T-helper 17 cell (primary cell): Measurements from ENCODE around the gene MXI1. TPM values are rescaled to one million over a fixed set of nuclear protein-coding genes. Genes with fewer than 3 reads are reported as not detected.
"Not testable (repeated sequence)": the region's sequence is repeated elsewhere in the genome, so short reads cannot be mapped to it uniquely, and the experiment has no call there.

Experiments used
- ATAC-seq: fragments of 150-1000 bp; cut with Tn5 transposase; 2 replicates; pipeline ENCODE4 v1.10.0; 2021; ENCODE audit warnings: mild to moderate bottlenecking, moderate library complexity
- DNase-seq, 3 donors: peaks; one replicate each; pipeline versions ENCODE4 v3.0.0 to v3.0.0-alpha.2; 2020 to 2021
- H3K9me3 ChIP-seq: one replicate; pipeline ENCODE4 v1.7.0; 2013; ENCODE audit warnings: low read length, mild to moderate bottlenecking; ENCODE audit not compliant: control insufficient read depth, poor library complexity, severe bottlenecking
- H3K27ac Mint-ChIP-seq: one replicate; pipeline ENCODE4 v1.8.0; 2022; ENCODE audit warnings: mild to moderate bottlenecking, moderate library complexity, mixed read lengths
- H3K27me3 Mint-ChIP-seq: one replicate; pipeline ENCODE4 v1.8.0; 2022; ENCODE audit warnings: mixed read lengths
- H3K36me3 Mint-ChIP-seq: one replicate; pipeline ENCODE4 v1.8.0; 2022; ENCODE audit warnings: low read depth, mixed read lengths
- H3K4me1 Mint-ChIP-seq: one replicate; pipeline ENCODE4 v1.8.0; 2022; ENCODE audit warnings: mild to moderate bottlenecking, mixed read lengths
- H3K4me3 Mint-ChIP-seq: one replicate; pipeline ENCODE4 v1.8.0; 2022; ENCODE audit warnings: mild to moderate bottlenecking, moderate library complexity, mixed read lengths
- total RNA-seq, 4 donors: library from RNA in 2 of 4; stranded (reverse) in 2 of 4; gene quantifications; one replicate each; pipeline ENCODE4 v1.2.3 and lab custom pipeline; 2022 to 2026

MXI1 gene
- total RNA-seq, 2 donors from 2014 or later = 43.2 to 48.8 TPM

DNA sequence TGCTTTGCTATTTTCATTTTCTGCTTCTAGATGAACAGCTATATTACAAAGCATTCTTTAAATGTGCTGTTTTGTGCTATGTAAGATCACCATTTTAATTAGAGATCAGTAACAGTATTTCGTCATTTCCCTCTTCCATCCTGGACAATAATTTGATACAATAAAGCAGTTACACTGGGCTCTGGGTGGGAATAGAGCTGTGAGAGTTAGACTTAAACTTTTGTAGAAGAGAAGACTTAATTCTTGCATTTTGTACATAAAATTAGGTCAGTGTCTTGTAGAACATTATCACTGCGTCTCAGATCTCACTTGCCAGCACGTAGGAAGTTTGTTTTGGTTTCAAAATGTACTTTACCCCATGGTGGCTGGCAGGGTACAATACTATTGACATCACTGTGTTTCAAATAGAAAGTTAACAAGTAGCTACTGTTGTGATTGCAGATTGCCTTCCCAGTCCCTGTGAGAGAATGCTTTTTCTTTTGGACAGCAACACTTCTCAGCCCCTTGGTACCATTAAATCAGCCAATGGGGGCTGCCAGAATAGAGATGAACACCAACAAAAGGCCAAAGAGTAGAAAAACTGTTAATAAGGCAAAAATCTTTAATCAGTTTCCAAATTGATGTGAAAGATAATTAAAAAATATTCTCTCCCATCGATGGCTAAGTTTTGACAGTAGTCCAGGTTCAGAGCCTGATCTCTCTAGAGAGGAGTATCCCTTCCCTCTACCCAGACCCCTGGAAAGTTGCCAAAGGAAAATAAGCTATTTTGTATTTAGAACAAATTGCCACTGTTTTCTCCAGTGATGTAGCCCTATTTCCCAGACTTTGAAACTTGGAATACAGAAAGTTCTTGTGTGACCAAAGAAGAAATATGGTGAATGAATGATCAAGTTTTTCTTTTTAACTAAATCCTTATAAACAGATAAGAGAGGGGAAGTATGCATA, 62.2 kb downstream of the MXI1 start:
- DNase-seq = no peak
- no peaks in the 10 kb centered on the region for H3K9me3 ChIP-seq
- peaks cover 2% of the 10 kb centered on the region for H3K36me3 Mint-ChIP-seq
- peak; percentile 76 for ATAC-seq
- H3K27me3 Mint-ChIP-seq = no peaks in the 10 kb centered on the region
- H3K4me1 Mint-ChIP-seq = peaks cover 38% of the 10 kb centered on the region
- H3K4me3 Mint-ChIP-seq = peak overlapping the region; percentile 91
- H3K27ac Mint-ChIP-seq = peak overlapping the region; percentile 92

DNA sequence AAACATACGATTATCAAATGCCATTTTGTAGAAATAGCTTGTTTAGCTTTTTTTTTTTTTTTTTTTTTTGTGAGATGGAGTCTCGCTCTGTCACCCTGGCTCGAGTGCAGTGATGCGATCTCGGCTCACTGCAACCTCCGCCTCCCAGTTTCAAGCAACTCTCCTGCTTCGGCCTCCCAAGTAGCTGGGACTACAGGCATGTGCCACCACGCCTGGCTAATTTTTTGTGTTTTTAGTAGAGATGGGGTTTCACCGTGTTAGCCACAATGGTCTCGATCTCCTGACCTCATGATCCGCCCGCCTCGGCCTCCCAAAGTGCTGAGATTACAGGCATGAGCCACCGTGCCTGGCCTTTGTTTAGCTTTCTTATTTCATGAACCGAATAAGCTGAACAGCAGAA, 65.6 kb downstream of the MXI1 start:
- not testable (repeated sequence) for H3K9me3 ChIP-seq, ATAC-seq, H3K36me3 Mint-ChIP-seq, DNase-seq, H3K27me3 Mint-ChIP-seq, H3K4me3 Mint-ChIP-seq
- peaks cover 48% of the 10 kb centered on the region for H3K4me1 Mint-ChIP-seq
- peak overlapping the region; percentile 93 for H3K27ac Mint-ChIP-seq

DNA sequence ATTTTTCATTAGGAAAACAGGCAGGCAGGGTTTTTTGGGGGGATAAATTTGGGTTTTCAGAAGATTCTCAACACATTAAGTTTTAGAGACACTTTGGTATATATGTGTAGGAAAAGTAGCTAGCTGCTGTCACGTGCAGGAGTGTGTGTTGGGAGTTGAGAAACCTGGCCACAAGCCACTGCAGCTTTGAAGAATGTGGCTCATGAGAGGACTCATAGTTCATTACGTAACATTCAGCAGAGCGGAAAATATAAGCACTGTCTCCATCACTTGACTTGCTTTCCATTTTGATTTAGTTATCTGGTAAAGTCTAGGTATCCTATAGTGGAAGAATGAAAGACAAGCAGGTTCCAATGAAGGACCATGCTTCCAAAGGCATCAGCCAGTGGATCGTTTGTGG, 66.1 kb downstream of the MXI1 start:
- H3K4me3 Mint-ChIP-seq = peak overlapping the region; percentile 1

DNA sequence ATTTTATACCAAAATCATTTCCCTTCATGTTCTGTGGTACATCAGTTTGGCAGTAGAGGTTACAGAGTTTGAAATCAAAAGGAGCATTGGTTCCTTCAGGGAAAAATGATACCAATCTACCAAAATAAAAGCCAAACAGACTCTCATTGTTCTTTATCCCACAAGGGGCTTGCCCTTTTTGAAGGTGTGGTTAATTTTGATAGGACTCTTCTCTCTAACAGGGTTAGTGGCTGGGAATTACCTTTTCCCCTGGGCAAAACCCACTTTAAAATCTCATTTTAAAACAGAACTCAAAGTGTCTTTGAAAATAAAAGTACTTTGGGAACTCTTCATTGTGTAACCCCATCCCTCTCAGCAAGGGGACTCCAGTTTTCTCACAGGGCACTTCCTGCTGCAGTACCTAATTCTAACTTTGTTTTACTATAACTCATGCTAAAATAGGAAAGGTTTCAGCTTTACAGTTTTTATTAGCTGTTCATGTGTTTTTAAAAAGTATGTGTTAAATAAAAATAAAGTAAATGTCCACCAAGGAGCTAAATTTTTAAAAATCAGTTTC, 66.7 kb downstream of the MXI1 start:
- no peaks in the 10 kb centered on the region for H3K27me3 Mint-ChIP-seq
- H3K9me3 ChIP-seq = no peaks in the 10 kb centered on the region
- peak overlapping the region; percentile 93 for H3K27ac Mint-ChIP-seq
- peaks cover 2% of the 10 kb centered on the region for H3K36me3 Mint-ChIP-seq
- peaks cover 47% of the 10 kb centered on the region for H3K4me1 Mint-ChIP-seq
- H3K4me3 Mint-ChIP-seq = peak overlapping the region; percentile 1
- ATAC-seq (no peak), DNase-seq (no peak)

More for the DNA sequence above, 66.1 kb downstream of the MXI1 start:
- H3K4me1 Mint-ChIP-seq = peaks cover 47% of the 10 kb centered on the region
- DNase-seq (no peak), ATAC-seq (peak; percentile 56)
- peak overlapping the region; percentile 93 for H3K27ac Mint-ChIP-seq
- H3K36me3 Mint-ChIP-seq = peaks cover 2% of the 10 kb centered on the region
- no peaks in the 10 kb centered on the region for H3K9me3 ChIP-seq
- H3K27me3 Mint-ChIP-seq = no peaks in the 10 kb centered on the region

GRCh38 chr10:110274647-110275046, 67.2 kb downstream of the MXI1 start:
- H3K4me3 Mint-ChIP-seq = no peak overlapping the region
- DNase-seq (no peak), ATAC-seq (no peak)
- peaks cover 2% of the 10 kb centered on the region for H3K36me3 Mint-ChIP-seq
- no peaks in the 10 kb centered on the region for H3K9me3 ChIP-seq
- H3K4me1 Mint-ChIP-seq = peaks cover 45% of the 10 kb centered on the region
- no peaks in the 10 kb centered on the region for H3K27me3 Mint-ChIP-seq
- peak overlapping the region; percentile 93 for H3K27ac Mint-ChIP-seq

- Mint-ChIP-seq H3K4me1 (peaks cover 43% of the 10 kb centered on the region), H3K27me3 (no peaks in the 10 kb centered on the region), H3K36me3 (peaks cover 2% of the 10 kb centered on the region), H3K4me3 (peak overlapping the region; percentile 77), H3K27ac (peak overlapping the region; percentile 93)
- H3K9me3 ChIP-seq = no peaks in the 10 kb centered on the region
- no peak for DNase-seq
- peak; percentile 91 for ATAC-seq
These were observed 67.8 kb downstream of the MXI1 start for GRCh38 chr10:110275128-110275729.

GRCh38 chr10:110276603-110277002, 69.2 kb downstream of the MXI1 start:
- ATAC-seq (no peak), DNase-seq (no peak)
- H3K36me3 Mint-ChIP-seq = no peaks in the 10 kb centered on the region
- no peaks in the 10 kb centered on the region for H3K9me3 ChIP-seq
- no peaks in the 10 kb centered on the region for H3K27me3 Mint-ChIP-seq
- peaks cover 40% of the 10 kb centered on the region for H3K4me1 Mint-ChIP-seq
- peak overlapping the region; percentile 93 for H3K27ac Mint-ChIP-seq
- no peak overlapping the region for H3K4me3 Mint-ChIP-seq

GRCh38 chr10:110277591-110277990, 70.2 kb downstream of the MXI1 start:
- Mint-ChIP-seq H3K36me3 (no peaks in the 10 kb centered on the region), H3K27me3 (no peaks in the 10 kb centered on the region), H3K4me1 (peaks cover 37% of the 10 kb centered on the region), H3K4me3 (no peak overlapping the region), H3K27ac (peak overlapping the region; percentile 93)
- ATAC-seq (no peak), DNase-seq (no peak)
- no peaks in the 10 kb centered on the region for H3K9me3 ChIP-seq

GRCh38 chr10:110278562-110279406, 71.4 kb downstream of the MXI1 start:
- H3K9me3 ChIP-seq = no peaks in the 10 kb centered on the region
- Mint-ChIP-seq H3K27ac (no peak overlapping the region), H3K36me3 (no peaks in the 10 kb centered on the region), H3K27me3 (no peaks in the 10 kb centered on the region), H3K4me3 (no peak overlapping the region), H3K4me1 (peaks cover 33% of the 10 kb centered on the region)
- DNase-seq (no peak), ATAC-seq (no peak)

DNA sequence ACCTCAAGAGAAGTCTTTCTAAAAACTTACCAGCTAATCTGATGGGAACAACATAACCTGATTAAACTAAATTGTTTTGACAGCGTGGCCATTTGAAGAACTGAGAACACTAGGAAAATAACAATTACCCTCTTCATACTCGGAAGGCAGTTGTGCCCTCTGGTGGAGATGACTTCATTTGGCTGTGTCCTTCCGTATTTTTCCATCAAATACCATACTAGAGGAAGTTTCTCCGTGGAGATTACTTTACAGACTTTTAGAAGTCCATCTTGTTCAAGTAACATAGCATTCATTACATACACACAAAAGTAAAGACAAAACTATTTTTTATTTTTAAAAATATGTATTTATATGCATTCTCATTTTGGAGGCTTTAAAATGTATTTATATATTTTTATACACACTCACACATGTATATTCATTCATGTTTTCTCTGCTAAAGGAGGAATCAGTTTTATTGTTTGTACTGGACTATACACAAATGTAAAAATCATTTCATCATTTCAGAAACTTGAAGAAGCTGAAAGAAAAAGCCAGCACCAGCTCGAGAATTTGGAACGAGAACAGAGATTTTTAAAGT, 72.1 kb downstream of the MXI1 start:
- no peaks in the 10 kb centered on the region for H3K36me3 Mint-ChIP-seq
- H3K4me3 Mint-ChIP-seq = no peak overlapping the region
- H3K4me1 Mint-ChIP-seq = peaks cover 32% of the 10 kb centered on the region
- no peak overlapping the region for H3K27ac Mint-ChIP-seq
- no peaks in the 10 kb centered on the region for H3K27me3 Mint-ChIP-seq
- H3K9me3 ChIP-seq = no peaks in the 10 kb centered on the region
- ATAC-seq (peak; percentile 55), DNase-seq (peak in 2 of 3 donors; percentile 20 to 27)

DNA sequence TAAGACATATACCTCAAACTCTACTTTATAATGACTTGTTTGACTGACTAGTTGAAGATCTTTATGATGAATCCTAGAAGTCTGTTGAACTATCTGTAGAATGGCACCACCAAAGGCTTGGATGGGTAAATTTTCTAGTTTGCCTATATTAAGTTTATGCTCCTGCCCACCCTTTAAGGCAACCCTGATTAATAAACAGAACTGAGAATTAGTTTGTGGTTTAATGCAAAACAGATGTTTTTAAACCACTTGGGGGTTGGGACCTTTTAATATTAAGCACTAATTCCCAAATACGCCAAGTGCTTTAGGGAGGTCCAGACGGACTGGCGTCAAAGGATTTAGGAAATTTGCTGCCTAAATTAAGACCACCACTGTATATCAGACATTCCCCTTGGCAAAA, 76.9 kb downstream of the MXI1 start:
- Mint-ChIP-seq H3K36me3 (peaks cover 3% of the 10 kb centered on the region), H3K4me1 (peaks cover 11% of the 10 kb centered on the region), H3K27ac (peak overlapping the region; percentile 41), H3K4me3 (no peak overlapping the region), H3K27me3 (no peaks in the 10 kb centered on the region)
- no peaks in the 10 kb centered on the region for H3K9me3 ChIP-seq
- no peak for DNase-seq
- ATAC-seq = no peak

DNA sequence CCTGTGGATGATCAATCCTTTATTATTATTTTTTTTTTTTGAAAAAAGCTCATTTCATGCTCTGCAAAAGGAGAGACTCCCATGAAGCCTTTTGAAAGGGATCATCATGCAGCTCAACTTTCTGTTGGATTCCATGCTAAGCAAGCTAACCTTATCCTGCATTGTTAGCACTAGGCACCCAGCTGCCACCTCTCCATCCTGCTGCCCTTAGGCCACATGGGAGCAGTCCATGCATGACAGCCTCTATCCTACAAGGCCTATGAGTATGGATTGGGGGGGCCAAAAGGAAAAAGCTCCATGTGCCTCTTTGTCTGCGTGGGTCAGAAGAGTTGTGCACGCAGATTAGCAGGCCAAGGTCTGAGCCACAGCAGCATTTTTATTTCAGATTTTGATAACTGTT, 78.1 kb downstream of the MXI1 start:
- peaks cover 3% of the 10 kb centered on the region for H3K36me3 Mint-ChIP-seq
- no peaks in the 10 kb centered on the region for H3K9me3 ChIP-seq
- no peaks in the 10 kb centered on the region for H3K27me3 Mint-ChIP-seq
- no peak overlapping the region for H3K4me3 Mint-ChIP-seq
- DNase-seq (no peak), ATAC-seq (no peak)
- H3K4me1 Mint-ChIP-seq = peaks cover 10% of the 10 kb centered on the region
- H3K27ac Mint-ChIP-seq = no peak overlapping the region
